Upper lobe of left lung (tissue), 6 donors: Measurements from ENCODE around the gene TGM2. TPM values are rescaled to one million over a fixed set of nuclear protein-coding genes. Genes with fewer than 3 reads are reported as not detected.

ENCODE experiments used
- ATAC-seq, 2 donors: fragments of 200-7000 bp; cut with Tn5 transposase; one replicate each; pipeline ENCODE4 v1.9.1; 2022; ENCODE audit warnings: mild to moderate bottlenecking in 2 of 2, moderate library complexity in 2 of 2; ENCODE audit not compliant: low FRiP score in 2 of 2
- DNase-seq, 2 donors: peaks; one replicate each; pipeline ENCODE4 v3.0.0-alpha.2; 2019 to 2020
- H3K27ac ChIP-seq, 4 donors: fragments of 200-600 bp; sonication (generic); one replicate each; pipeline ENCODE4 v1.5.1; 2016 to 2019
- H3K27me3 ChIP-seq, 4 donors: fragments of 200-600 bp; sonication (generic); one replicate each; pipeline ENCODE4 v1.5.1; 2017 to 2019
- H3K36me3 ChIP-seq, 4 donors: fragments of 200-600 bp; sonication (generic); one replicate each; pipeline ENCODE4 v1.5.1; 2016 to 2019
- H3K4me1 ChIP-seq, 4 donors: fragments of 200-600 bp; sonication (generic); one replicate each; pipeline ENCODE4 v1.5.1; 2018 to 2019
- H3K4me3 ChIP-seq, 4 donors: fragments of 200-600 bp; sonication (generic); one replicate each; pipeline ENCODE4 v1.5.1; 2017 to 2019; ENCODE audit warnings: mild to moderate bottlenecking in 2 of 4, moderate library complexity in 1 of 4
- H3K9me3 ChIP-seq, 4 donors: fragments of 200-600 bp; sonication (generic); one replicate each; pipeline ENCODE4 v1.5.1; 2018 to 2019
- EP300 ChIP-seq, 4 donors: sonication (generic); formaldehyde crosslinking; IDR thresholded peaks; one replicate each; pipeline ENCODE4 v1.5.1; 2017; ENCODE audit warnings: antibody characterized with exemption in 4 of 4, control low read depth in 2 of 4
- POLR2A ChIP-seq, 4 donors: fragments of 450-650 bp; IDR thresholded peaks; one replicate each; pipeline ENCODE4 v1.5.1; 2016 to 2017; ENCODE audit warnings: antibody characterized with exemption in 4 of 4, mild to moderate bottlenecking in 2 of 4
- POLR2AphosphoS5 ChIP-seq, 2 donors: sonication (generic); formaldehyde crosslinking; IDR thresholded peaks; one replicate each; pipeline ENCODE4 v1.5.1; 2017; ENCODE audit warnings: antibody characterized with exemption in 2 of 2
- WGBS, 2 donors: methylation state at CpG; one replicate each; pipeline ENCODE4 v1.1.5; 2017 to 2018; 5-methylcytosine and 5-hydroxymethylcytosine counted together
- total RNA-seq, 6 donors: library from RNA; depleted of rRNA in 4 of 6; stranded (reverse); fragments of >200 nt in 4 of 6; gene quantifications; one replicate each; pipeline versions ENCODE4 v1.1.0 to v1.2.1, GENCODE V29; 2016 to 2021
- TF ChIP-seq, protein P1 (sequence below), 6 experiments: fragments of 450-650 bp in 4 of 6; fragments of 200-600 bp in 2 of 6; sonication (generic) in 2 of 6; IDR thresholded peaks; one replicate each; pipeline ENCODE4 v1.5.1; 2016 to 2019; ENCODE audit warnings: antibody characterized with exemption in 6 of 6
- donor health status: DM: no; HTN: no; CAD: no; lungs with moderate emphysema.
- donor health status: DM: no; HTN: yes; CAD: no; lungs with severe emphysema.

The TGM2 gene
- total RNA-seq, 6 donors from 2014 or later, result 98.7 to 469 (median 290) TPM

DNA sequence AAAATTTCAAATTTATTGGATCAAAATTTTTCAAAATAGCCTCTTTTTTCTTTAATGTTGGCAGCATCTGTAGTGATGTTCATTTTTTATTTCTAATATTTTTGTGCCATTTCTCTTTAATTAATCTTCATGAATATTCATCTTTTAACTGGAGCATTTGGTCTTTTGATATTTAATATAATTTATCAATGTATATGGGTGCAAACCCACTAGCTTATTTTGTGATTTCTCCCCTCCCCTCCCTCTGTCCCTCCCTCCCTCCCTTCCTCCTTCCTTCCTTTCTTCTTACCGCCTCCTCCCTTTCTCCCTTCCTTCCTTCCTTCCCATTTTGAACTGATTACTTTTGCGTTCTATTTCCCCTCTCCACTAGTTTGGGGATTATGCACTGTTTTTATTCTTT, 49.2 kb downstream of the TGM2 start:
- 48 to 61% methylated on average over 2 of the region's 2 CpGs for WGBS, 2 donors
- no peak for DNase-seq
- no peaks in the 10 kb centered on the region for H3K36me3 ChIP-seq
- ATAC-seq, result no peak
- TF ChIP-seq POLR2AphosphoS5 (IDR thresholded peaks at IDR 0.05) (no peak), EP300 (IDR thresholded peaks at IDR 0.05) (no peak), POLR2A (IDR thresholded peaks at IDR 0.05) (no peak)
- no peaks in the 10 kb centered on the region for H3K9me3 ChIP-seq
- H3K4me1 ChIP-seq, result peaks cover 0 to 16% (median 8%) of the 10 kb centered on the region in 4 donors
- no peak overlapping the region for H3K27ac ChIP-seq
- no peaks in the 10 kb centered on the region for H3K27me3 ChIP-seq
- H3K4me3 ChIP-seq, result no peak overlapping the region

DNA sequence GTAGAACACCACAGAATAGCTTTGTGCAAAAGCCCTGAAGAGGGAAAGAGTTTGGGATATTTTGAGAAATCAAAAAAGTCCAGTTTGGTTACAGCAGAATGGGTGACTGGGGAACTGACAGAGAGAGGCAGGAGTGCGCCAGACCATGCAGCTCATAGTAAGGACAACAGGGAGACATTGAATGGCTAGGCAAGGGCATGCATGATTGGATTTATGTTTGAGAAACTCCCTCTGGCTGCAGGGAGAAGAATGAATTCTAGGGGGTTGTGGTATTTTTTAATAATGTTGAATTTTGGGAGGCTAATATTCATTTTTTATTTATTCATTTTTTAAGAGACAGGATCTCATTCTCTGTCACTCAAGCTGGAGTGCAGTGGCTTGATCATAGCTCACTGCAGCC, 49.9 kb downstream of the TGM2 start:
- no peak for ATAC-seq
- Histone ChIP-seq H3K36me3 (no peaks in the 10 kb centered on the region), H3K27ac (no peak overlapping the region), H3K4me1 (peaks cover 6 to 23% (median 14%) of the 10 kb centered on the region in 4 donors), H3K9me3 (no peaks in the 10 kb centered on the region), H3K4me3 (no peak overlapping the region), H3K27me3 (no peaks in the 10 kb centered on the region)
- no peak for TF ChIP-seq POLR2AphosphoS5 (IDR thresholded peaks at IDR 0.05)
- TF ChIP-seq EP300 (IDR thresholded peaks at IDR 0.05), result no peak
- TF ChIP-seq POLR2A (IDR thresholded peaks at IDR 0.05), result no peak
- TF ChIP-seq, protein P1, sequence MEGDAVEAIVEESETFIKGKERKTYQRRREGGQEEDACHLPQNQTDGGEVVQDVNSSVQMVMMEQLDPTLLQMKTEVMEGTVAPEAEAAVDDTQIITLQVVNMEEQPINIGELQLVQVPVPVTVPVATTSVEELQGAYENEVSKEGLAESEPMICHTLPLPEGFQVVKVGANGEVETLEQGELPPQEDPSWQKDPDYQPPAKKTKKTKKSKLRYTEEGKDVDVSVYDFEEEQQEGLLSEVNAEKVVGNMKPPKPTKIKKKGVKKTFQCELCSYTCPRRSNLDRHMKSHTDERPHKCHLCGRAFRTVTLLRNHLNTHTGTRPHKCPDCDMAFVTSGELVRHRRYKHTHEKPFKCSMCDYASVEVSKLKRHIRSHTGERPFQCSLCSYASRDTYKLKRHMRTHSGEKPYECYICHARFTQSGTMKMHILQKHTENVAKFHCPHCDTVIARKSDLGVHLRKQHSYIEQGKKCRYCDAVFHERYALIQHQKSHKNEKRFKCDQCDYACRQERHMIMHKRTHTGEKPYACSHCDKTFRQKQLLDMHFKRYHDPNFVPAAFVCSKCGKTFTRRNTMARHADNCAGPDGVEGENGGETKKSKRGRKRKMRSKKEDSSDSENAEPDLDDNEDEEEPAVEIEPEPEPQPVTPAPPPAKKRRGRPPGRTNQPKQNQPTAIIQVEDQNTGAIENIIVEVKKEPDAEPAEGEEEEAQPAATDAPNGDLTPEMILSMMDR (IDR thresholded peaks at IDR 0.05), result no peak
- no peak for DNase-seq
- WGBS, 2 donors, result 92 to 94% methylated on average over 1 of the region's 1 CpG

DNA sequence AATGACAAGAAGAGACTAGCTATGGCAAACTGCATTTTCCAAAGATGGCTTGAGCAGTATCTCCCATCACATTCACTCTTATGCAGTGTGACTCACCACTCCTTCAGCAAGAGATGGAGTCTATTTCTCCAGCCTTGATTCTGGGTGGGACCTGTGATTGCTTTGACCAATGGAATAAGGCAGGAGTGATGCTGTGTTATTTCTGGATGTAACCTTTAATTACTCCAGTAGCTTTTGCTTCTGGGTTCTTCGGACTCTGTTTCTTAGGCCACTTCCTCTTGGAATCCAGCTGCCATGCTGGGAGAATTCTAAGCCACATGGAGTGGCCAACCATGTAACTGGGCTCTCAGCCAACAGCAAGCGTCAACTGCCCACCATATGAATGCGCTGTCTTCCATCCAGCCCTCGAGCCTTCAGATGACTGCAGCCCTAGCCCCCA, 50.7 kb downstream of the TGM2 start:
- H3K36me3 ChIP-seq, result no peaks in the 10 kb centered on the region
- 85 to 89% methylated on average over 3 to 4 of the region's 4 CpGs for WGBS, 2 donors
- no peak for ATAC-seq
- no peaks in the 10 kb centered on the region for H3K27me3 ChIP-seq
- TF ChIP-seq EP300 (IDR thresholded peaks at IDR 0.05) (no peak), POLR2AphosphoS5 (IDR thresholded peaks at IDR 0.05) (no peak), POLR2A (IDR thresholded peaks at IDR 0.05) (no peak)
- TF ChIP-seq, protein P1 (IDR thresholded peaks at IDR 0.05), result no peak
- H3K4me1 ChIP-seq, result peaks cover 12 to 31% (median 23%) of the 10 kb centered on the region in 4 donors
- no peaks in the 10 kb centered on the region for H3K9me3 ChIP-seq
- H3K4me3 ChIP-seq, result no peak overlapping the region
- no peak for DNase-seq
- no peak overlapping the region for H3K27ac ChIP-seq

DNA sequence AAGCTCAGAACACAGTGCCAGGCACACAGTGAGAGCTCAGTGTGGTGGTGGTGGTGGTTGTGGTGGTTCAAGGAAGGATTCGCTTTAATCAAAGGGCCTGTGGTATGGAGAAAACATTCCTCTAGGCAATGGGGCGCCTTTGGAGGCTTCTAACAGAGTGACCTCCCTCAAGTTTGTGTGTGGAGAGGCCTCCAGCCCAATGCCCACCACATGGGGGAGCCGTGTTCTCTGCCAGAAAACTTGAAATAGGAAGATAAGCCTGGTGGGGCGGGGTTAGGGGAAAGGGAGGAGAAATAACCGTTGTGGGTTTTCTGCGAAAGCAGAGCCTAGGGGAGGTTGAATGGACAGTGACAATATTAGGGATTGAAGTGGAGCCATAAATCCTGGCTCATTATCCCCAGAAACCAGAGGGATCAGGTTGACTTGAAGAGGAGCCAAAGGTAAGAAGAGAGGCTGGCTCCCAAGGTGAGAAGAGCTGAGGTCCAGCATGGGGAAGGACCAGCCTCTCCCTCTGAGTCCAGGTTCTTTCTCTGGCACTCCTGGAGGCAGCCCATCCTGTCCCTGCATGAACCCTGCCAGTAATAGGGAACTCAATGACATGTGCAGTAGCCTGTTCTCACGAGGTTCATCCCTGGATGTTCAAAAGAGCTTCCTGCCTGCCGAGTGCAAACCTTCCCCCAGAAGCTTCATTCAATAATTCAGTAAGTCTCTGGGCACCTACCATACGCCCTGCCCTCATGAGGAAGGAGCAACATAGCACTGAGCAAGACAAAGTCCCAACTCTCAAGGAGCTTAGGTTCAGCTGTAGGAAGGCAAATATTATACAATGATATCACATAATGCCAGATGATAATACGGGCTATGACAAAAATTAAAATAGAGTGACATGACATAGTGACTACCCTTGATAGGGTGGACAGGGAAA, 51.4 kb downstream of the TGM2 start:
- Histone ChIP-seq H3K36me3 (no peaks in the 10 kb centered on the region), H3K9me3 (no peaks in the 10 kb centered on the region), H3K4me3 (no peak overlapping the region), H3K27me3 (no peaks in the 10 kb centered on the region), H3K4me1 (peaks cover 19 to 38% (median 26%) of the 10 kb centered on the region in 4 donors), H3K27ac (peak overlapping the region in 2 of 4 donors; percentile 9 to 22)
- peak in 1 of 2 donors; percentile 31 for DNase-seq
- no peak for ATAC-seq
- TF ChIP-seq POLR2A (IDR thresholded peaks at IDR 0.05) (no peak), POLR2AphosphoS5 (IDR thresholded peaks at IDR 0.05) (no peak), EP300 (IDR thresholded peaks at IDR 0.05) (no peak)
- TF ChIP-seq, protein P1 (IDR thresholded peaks at IDR 0.05), result peak in 3 of 6 experiments; percentile 13 to 27 (median 16)
- WGBS, 2 donors, result 54 to 57% methylated on average over 8 to 10 of the region's 10 CpGs

DNA sequence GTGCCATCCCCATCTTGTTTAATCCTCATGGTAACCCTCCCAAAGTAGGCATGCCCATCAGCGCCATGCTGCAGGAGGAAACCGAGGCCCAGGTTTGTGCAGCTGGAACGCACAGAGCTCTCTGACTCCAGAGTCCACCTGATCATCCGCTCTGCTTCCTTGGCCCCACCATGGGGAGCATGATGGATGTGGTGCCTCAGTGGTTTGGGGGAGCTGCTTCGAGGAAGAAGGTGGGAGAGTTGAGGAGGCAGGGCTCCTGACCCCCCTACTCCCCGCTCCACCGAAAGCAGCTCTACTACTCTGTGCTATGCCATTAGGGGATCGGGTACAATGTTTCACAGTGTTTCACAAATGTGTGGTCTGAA, 52.2 kb downstream of the TGM2 start:
- DNase-seq, result peak in 1 of 2 donors; percentile 3
- Histone ChIP-seq H3K4me3 (no peak overlapping the region), H3K4me1 (peaks cover 23 to 45% (median 29%) of the 10 kb centered on the region in 4 donors), H3K27me3 (no peaks in the 10 kb centered on the region), H3K27ac (peak overlapping the region in 2 of 4 donors; percentile 9 to 22), H3K9me3 (no peaks in the 10 kb centered on the region), H3K36me3 (no peaks in the 10 kb centered on the region)
- WGBS, 2 donors, result 91 to 93% methylated on average over 3 to 8 of the region's 8 CpGs
- no peak for ATAC-seq
- TF ChIP-seq POLR2AphosphoS5 (IDR thresholded peaks at IDR 0.05) (no peak), EP300 (IDR thresholded peaks at IDR 0.05) (no peak), POLR2A (IDR thresholded peaks at IDR 0.05) (no peak)
- TF ChIP-seq, protein P1 (IDR thresholded peaks at IDR 0.05), result no peak
